ENCODE data around the gene SLCO2A1.

DNA sequence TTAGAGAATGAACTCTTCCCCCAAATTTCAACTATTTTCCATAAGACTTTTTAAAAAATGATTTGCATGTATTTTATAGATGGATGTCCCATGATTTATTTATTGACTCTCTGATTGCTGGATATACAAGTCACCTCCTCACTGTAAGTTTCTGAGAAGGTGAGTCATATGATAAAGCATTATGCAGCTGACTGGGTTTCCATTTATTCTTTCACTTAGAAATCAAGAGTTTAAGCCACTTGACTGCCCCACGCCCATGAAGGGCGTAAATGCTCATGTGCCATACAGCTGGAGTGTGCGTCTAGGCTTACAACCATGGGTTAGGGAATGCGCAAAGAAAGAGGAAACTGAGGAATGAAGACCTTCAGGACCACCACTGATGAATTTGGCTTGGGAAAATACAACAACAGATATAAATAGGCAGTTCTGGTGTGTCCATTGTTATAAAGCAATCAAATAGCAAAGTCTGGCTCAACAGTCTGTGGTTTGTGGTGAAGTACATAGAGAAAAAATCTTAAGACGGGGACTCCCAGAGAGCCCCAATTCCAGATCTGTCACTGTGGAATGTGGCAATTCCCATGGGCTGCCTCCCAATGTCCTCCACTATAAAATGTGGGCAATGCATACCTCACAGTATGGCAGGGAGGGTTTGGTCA is 20.3 kb downstream of the SLCO2A1 start:
- TF ChIP-seq EZH2phosphoT487 (IDR thresholded peaks at IDR 0.05; ENCODE audit: insufficient read depth, low read depth) (no peak), EZH2 (IDR thresholded peaks at IDR 0.05; ENCODE audit: insufficient read depth, poor library complexity, severe bottlenecking) (no peak)

Measured in GM23248 (cell line).